ENCODE data around the gene COL12A1.

Gene COL12A1

DNA sequence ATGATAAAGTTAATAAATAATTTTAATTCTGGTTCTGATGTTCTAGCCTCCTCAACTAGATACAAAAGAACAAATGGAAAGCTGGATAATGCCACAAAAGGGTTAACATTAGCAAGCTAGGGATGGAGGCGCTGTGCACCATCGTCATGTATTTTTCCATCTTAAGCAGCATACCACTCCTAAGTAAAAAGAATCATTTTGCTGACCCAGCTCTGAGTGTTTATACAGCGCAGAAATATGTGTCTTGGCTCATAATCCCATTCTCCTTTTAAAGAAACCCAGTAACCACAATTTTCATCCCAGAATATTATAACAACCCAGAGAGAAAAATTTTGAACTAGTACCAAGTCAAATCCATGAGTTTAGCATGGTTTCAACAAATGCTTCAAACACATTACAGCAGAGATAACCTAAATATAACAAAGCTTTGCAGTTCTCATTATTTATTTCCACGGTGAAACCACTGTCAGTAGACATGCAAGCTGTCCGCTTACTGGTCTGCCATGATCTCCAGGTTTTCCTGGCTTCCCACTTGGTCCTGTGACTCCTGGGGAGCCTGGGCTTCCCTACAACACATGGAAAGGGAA, 111.1 kb downstream of the COL12A1 start:
- H3K9me3 ChIP-seq (ENCODE audit: insufficient read depth, low read depth, low read length): no peaks in the 10 kb centered on the region
- H3K9ac ChIP-seq (ENCODE audit: low read depth, low read length): no peak overlapping the region
- H3K4me1 ChIP-seq (ENCODE audit: insufficient read depth, low read length): no peaks in the 10 kb centered on the region
- H3K27me3 ChIP-seq (ENCODE audit: insufficient read depth, low read length): no peaks in the 10 kb centered on the region
- H3K4me3 ChIP-seq (ENCODE audit: low read length): no peak overlapping the region
- no peaks in the 10 kb centered on the region; the same call in 1 of the 2 replicates for H3K36me3 ChIP-seq (ENCODE audit: insufficient read depth, low read length)
- H3K27ac ChIP-seq (ENCODE audit: low read depth, low read length): no peak overlapping the region
- WGBS: 88% methylated on average over 5 of the region's 5 CpGs

DNA sequence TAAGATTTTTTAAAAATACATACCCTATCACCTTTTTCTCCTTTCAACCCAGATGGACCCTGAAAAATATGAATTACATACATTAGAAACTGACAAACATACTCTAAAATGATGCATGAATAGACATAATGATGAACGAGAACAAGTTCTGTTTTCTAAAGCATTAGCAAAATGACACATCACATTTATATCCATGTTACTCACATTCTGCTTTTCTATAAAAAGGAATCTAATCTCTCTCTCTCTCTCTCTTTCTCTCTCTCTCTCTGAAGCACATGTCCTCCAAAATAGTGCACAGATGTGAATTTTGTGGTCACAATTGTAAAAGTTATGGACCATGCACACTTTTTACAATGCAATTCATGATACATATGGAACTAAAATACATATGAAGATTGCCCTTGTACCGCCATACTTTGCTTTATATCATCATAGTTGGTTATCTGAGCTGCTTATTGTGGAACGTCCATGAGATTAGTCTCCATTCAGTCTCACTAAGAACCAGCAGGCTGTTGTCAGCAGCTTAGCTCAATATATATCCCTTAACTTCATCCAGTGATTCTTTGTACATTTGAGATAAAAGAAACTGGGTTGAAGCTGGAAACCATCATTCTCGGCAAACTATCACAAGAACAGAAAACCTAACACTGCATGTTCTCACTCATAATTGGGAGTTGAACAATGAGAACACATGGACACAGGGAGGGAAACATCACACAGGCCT, 114.2 kb downstream of the COL12A1 start:
- WGBS: 99% methylated on average over 3 of the region's 4 CpGs
- Histone ChIP-seq H3K4me1 (ENCODE audit: insufficient read depth, low read length) (no peaks in the 10 kb centered on the region), H3K9ac (ENCODE audit: low read depth, low read length) (no peak overlapping the region), H3K27me3 (ENCODE audit: insufficient read depth, low read length) (no peaks in the 10 kb centered on the region), H3K36me3 (ENCODE audit: insufficient read depth, low read length) (no peaks in the 10 kb centered on the region; the same call in 1 of the 2 replicates), H3K9me3 (ENCODE audit: insufficient read depth, low read depth, low read length) (no peaks in the 10 kb centered on the region), H3K27ac (ENCODE audit: low read depth, low read length) (no peak overlapping the region), H3K4me3 (ENCODE audit: low read length) (no peak overlapping the region)

DNA sequence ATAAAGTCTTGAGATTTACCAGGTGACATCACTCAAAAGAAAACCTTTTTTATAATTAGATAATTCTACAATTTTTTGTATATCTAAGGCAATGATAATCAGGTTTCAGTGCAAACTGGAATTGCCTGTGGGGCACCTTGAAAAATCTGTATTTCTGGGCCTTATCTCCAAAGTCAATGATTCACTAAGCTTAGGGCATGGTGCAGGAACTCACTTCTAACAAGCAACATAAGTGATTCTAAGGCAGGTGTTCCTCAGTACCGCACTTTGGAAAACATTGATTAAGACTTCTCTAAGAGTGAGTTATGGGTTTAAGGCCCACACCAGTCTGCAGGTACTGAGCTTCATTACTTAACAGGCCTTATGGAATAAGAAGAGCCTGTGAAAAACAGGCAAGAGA, 115.3 kb downstream of the COL12A1 start:
- no peaks in the 10 kb centered on the region for H3K9me3 ChIP-seq (ENCODE audit: insufficient read depth, low read depth, low read length)
- no peak overlapping the region for H3K27ac ChIP-seq (ENCODE audit: low read depth, low read length)
- no peak overlapping the region for H3K9ac ChIP-seq (ENCODE audit: low read depth, low read length)
- no peak overlapping the region for H3K4me3 ChIP-seq (ENCODE audit: low read length)
- WGBS: 67% methylated on average over 1 of the region's 1 CpG
- H3K36me3 ChIP-seq (ENCODE audit: insufficient read depth, low read length): no peaks in the 10 kb centered on the region; the same call in 1 of the 2 replicates
- no peaks in the 10 kb centered on the region for H3K27me3 ChIP-seq (ENCODE audit: insufficient read depth, low read length)
- no peaks in the 10 kb centered on the region for H3K4me1 ChIP-seq (ENCODE audit: insufficient read depth, low read length)

DNA sequence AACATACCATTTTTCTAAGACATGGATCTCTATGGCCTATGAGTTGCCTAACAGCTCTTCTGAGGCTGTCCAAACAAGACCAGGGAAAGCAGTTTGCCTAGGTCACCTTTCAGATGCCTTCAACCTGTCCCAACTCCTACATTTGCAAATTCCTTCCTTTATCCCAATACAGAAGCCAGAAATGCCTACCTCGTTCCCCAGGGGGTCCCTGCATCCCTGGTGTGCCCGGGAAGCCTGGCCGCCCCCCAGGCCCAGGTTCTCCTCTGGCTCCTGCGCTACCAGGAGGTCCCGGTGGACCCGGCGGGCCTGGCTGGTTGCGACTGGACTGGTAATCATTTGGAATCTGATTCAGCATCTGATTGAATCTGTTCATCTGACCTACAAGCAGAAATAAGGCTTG, 115.9 kb downstream of the COL12A1 start:
- H3K9me3 ChIP-seq (ENCODE audit: insufficient read depth, low read depth, low read length): no peaks in the 10 kb centered on the region
- no peak overlapping the region for H3K27ac ChIP-seq (ENCODE audit: low read depth, low read length)
- no peak overlapping the region for H3K9ac ChIP-seq (ENCODE audit: low read depth, low read length)
- no peak overlapping the region for H3K4me3 ChIP-seq (ENCODE audit: low read length)
- peaks cover under 1% of the 10 kb centered on the region; the same call in 1 of the 2 replicates for H3K4me1 ChIP-seq (ENCODE audit: insufficient read depth, low read length)
- H3K36me3 ChIP-seq (ENCODE audit: insufficient read depth, low read length): no peaks in the 10 kb centered on the region; the same call in 1 of the 2 replicates
- no peaks in the 10 kb centered on the region for H3K27me3 ChIP-seq (ENCODE audit: insufficient read depth, low read length)
- 89% methylated on average over 8 of the region's 8 CpGs for WGBS

DNA sequence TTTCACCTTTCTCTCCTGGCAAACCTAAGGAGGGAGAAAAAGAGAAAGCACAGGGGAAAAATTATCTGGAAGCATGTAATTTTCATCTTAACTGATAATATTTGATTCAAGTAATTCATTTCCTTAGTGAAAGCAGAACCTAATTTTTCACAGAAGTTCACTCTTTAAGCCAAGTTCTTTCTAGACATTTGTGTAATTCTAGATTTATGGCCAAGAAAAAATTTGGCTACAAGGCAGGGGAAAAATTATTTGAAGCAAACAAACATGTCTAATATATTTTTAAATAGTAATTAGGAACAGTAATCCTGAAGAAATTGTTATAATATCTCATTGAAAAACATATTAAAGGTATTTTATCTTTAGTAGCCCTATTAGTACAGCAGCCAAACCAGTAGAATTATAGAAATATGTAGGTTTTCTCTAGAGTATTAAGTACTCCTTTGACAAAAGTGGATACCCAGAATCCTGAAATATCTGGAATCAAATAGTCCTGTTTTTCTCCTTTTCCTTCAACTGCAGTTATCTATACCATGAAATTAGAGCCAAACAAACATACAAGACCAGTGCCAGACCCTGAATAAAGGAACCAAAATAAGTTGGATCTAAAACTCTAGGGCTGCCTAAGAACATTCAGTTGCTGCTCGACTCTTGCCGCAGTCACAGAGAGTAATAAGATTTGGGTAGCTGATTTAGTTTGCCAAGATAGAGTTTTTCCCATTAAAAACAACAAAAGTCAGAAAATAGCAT, 116.5 kb downstream of the COL12A1 start:
- no peak overlapping the region for H3K27ac ChIP-seq (ENCODE audit: low read depth, low read length)
- WGBS: 97% methylated on average over 2 of the region's 2 CpGs

DNA sequence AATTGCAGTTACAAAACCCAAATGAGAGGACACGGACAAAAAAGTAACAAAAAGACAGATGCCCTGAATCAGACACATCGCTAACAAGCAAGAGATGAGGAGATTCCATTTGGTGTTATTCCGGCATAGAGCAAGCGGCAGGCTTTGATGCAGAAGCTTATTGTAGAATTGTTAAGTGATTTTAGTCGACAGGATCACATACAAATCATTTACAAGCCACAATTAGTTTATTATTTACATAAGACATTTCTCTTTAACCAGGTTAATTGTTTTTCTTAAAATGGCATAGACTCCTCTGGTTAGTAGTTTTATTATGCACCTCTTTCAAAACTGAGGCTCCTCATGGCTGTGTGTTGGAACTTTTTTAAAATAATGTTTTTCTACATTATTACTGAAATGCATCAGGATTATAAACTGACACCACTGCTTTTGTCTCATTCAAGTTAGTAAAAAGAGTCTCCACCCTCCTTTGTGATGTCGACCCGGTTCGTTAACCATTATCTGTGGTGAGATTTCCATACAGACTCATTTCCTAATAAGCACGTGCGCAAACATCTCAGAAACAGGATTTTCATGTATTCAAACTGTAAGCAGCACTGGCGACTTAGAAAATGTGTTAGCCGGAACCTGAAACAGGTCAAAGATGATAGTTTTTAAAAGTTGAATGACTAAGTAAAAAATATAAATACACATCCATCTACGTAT, 119.8 kb downstream of the COL12A1 start:
- Histone ChIP-seq H3K4me3 (ENCODE audit: low read length) (no peak overlapping the region), H3K9me3 (ENCODE audit: insufficient read depth, low read depth, low read length) (no peaks in the 10 kb centered on the region), H3K9ac (ENCODE audit: low read depth, low read length) (no peak overlapping the region), H3K36me3 (ENCODE audit: insufficient read depth, low read length) (no peaks in the 10 kb centered on the region; the same call in 1 of the 2 replicates), H3K27ac (ENCODE audit: low read depth, low read length) (no peak overlapping the region), H3K4me1 (ENCODE audit: insufficient read depth, low read length) (peaks cover 8% of the 10 kb centered on the region), H3K27me3 (ENCODE audit: insufficient read depth, low read length) (no peaks in the 10 kb centered on the region)
- WGBS: 94% methylated on average over 10 of the region's 13 CpGs

More for the DNA sequence above, 116.5 kb downstream of the COL12A1 start:
- no peaks in the 10 kb centered on the region for H3K27me3 ChIP-seq (ENCODE audit: insufficient read depth, low read length)
- no peaks in the 10 kb centered on the region for H3K9me3 ChIP-seq (ENCODE audit: insufficient read depth, low read depth, low read length)
- no peaks in the 10 kb centered on the region; the same call in 1 of the 2 replicates for H3K36me3 ChIP-seq (ENCODE audit: insufficient read depth, low read length)
- no peak overlapping the region for H3K9ac ChIP-seq (ENCODE audit: low read depth, low read length)
- no peak overlapping the region for H3K4me3 ChIP-seq (ENCODE audit: low read length)
- H3K4me1 ChIP-seq (ENCODE audit: insufficient read depth, low read length): peaks cover 7% of the 10 kb centered on the region

DNA sequence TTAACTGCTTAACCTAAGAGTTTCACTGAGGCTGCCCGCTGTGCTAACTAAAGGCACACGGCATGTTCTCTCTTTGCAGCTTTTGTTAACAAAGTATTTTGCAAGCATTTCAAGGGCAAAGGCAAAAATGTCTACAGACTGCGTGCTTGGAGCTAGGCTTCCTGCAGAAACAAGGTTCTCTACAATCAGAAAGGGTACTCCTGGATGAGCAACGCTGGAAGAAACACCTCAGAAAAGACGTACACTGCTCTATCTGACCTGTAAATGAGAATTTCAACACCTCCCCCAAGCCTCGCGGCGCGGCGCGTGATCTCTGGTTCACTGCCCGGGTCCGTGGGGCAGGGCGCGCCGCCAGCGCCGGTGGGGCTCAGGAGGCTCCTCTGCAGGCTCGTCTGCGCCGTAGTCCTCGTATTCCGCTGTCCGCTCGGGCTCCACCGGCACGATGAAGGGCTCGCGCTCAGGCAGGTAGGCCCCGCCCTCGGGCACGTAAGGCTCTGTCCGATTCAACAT, 120.9 kb downstream of the COL12A1 start:
- Histone ChIP-seq H3K27me3 (ENCODE audit: insufficient read depth, low read length) (no peaks in the 10 kb centered on the region), H3K9ac (ENCODE audit: low read depth, low read length) (no peak overlapping the region), H3K4me3 (ENCODE audit: low read length) (peak overlapping the region; percentile 21), H3K27ac (ENCODE audit: low read depth, low read length) (no peak overlapping the region), H3K36me3 (ENCODE audit: insufficient read depth, low read length) (no peaks in the 10 kb centered on the region; the same call in 1 of the 2 replicates), H3K9me3 (ENCODE audit: insufficient read depth, low read depth, low read length) (no peaks in the 10 kb centered on the region), H3K4me1 (ENCODE audit: insufficient read depth, low read length) (peaks cover 8% of the 10 kb centered on the region)
- 80% methylated on average over 33 of the region's 33 CpGs for WGBS

DNA sequence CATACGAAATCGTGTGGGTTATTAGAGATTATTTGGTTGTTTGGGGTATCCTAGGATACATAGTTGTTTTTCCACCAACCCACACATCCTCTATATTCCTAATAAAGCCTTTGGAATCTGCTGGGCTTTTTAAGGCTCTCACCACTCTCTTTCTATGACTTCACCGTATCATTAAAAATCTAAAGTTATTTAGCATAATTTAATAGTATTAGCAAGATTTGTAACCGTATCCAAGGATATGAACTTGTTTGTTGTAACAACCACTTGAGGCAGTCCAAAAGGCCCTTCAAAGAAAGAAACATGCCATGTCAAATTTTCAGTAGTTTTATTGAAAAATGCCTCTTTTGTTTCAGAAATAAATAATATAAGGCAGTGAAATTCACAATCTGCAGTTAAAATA, 121.8 kb downstream of the COL12A1 start:
- 100% methylated on average over 1 of the region's 4 CpGs for WGBS
- H3K27me3 ChIP-seq (ENCODE audit: insufficient read depth, low read length): no peaks in the 10 kb centered on the region
- peaks cover 8% of the 10 kb centered on the region for H3K4me1 ChIP-seq (ENCODE audit: insufficient read depth, low read length)
- H3K9ac ChIP-seq (ENCODE audit: low read depth, low read length): no peak overlapping the region
- H3K36me3 ChIP-seq (ENCODE audit: insufficient read depth, low read length): no peaks in the 10 kb centered on the region; the same call in 1 of the 2 replicates
- no peaks in the 10 kb centered on the region for H3K9me3 ChIP-seq (ENCODE audit: insufficient read depth, low read depth, low read length)
- no peak overlapping the region for H3K27ac ChIP-seq (ENCODE audit: low read depth, low read length)
- H3K4me3 ChIP-seq (ENCODE audit: low read length): no peak overlapping the region

DNA sequence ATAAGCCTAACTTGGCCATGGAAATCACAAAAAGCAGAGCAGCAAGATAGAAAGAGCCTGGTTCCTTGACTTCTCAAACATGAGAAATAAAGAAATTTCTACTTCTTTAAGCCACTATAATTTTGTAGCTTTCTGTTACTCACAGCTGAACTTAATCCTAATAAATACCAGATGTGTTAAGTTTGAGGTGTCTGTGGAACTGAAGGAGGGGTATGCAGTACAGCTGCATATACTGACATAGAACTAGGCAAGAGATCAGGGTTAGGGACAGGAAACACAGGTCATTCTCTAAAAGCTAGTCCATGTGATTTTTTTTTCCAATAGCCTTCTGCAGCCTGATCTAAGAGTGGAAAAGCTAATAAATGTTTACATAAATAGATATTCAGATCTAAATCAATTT, 123.9 kb downstream of the COL12A1 start:
- Histone ChIP-seq H3K27ac (ENCODE audit: low read depth, low read length) (no peak overlapping the region), H3K9ac (ENCODE audit: low read depth, low read length) (no peak overlapping the region), H3K36me3 (ENCODE audit: insufficient read depth, low read length) (no peaks in the 10 kb centered on the region), H3K4me1 (ENCODE audit: insufficient read depth, low read length) (peaks cover 8% of the 10 kb centered on the region), H3K27me3 (ENCODE audit: insufficient read depth, low read length) (no peaks in the 10 kb centered on the region), H3K9me3 (ENCODE audit: insufficient read depth, low read depth, low read length) (no peaks in the 10 kb centered on the region), H3K4me3 (ENCODE audit: low read length) (no peak overlapping the region)

DNA sequence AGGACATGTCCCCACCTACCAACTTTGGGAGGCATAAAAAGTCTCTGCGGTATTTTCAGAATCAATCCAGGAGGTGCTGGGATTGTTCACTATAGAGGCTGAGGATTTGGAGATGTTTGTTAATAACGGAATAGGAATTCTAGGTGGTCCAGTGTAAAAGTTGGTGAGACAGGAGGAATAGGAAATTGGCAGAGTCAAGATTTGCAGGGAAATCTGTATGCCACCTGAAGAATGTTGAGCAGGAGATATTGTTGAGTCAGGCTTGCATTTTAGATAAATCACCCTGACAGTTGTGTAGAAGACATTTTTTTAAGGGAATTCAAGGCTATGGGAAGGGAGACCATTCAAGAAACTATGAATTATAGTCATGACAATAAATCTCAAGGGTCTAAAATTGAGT, 124.8 kb downstream of the COL12A1 start:
- H3K27me3 ChIP-seq (ENCODE audit: insufficient read depth, low read length): no peaks in the 10 kb centered on the region
- WGBS: 92% methylated on average over 2 of the region's 2 CpGs

More for the DNA sequence above, 124.8 kb downstream of the COL12A1 start:
- Histone ChIP-seq H3K9ac (ENCODE audit: low read depth, low read length) (no peak overlapping the region), H3K27ac (ENCODE audit: low read depth, low read length) (no peak overlapping the region), H3K36me3 (ENCODE audit: insufficient read depth, low read length) (no peaks in the 10 kb centered on the region), H3K9me3 (ENCODE audit: insufficient read depth, low read depth, low read length) (no peaks in the 10 kb centered on the region), H3K4me3 (ENCODE audit: low read length) (no peak overlapping the region), H3K4me1 (ENCODE audit: insufficient read depth, low read length) (peaks cover 8% of the 10 kb centered on the region)
